GM12891 (cell line): ENCODE measurements around the gene OXCT2.

ENCODE experiments used
- PAX5 ChIP-seq: IDR thresholded peaks from 2 replicates; pipeline ENCODE4 v1.6.1; 2011; ENCODE audit warnings: low read length, moderate library complexity, mild to moderate bottlenecking; ENCODE audit not compliant: insufficient read depth, severe bottlenecking
- POLR2A ChIP-seq: IDR thresholded peaks from 2 replicates; pipeline ENCODE4 v1.6.1; 2011; ENCODE audit warnings: low read depth, low read length, control low read depth
- POLR2AphosphoS5 ChIP-seq: IDR thresholded peaks from 2 replicates; pipeline ENCODE4 v1.6.1; 2011; ENCODE audit warnings: low read depth, low read length, control low read depth
- POU2F2 ChIP-seq: IDR thresholded peaks from 2 replicates; pipeline ENCODE4 v1.6.1; 2011; ENCODE audit warnings: low read depth, mild to moderate bottlenecking, control low read depth, low read length, moderate library complexity
- TAF1 ChIP-seq: IDR thresholded peaks from 2 replicates; pipeline ENCODE4 v1.6.1; 2011; ENCODE audit warnings: low read depth, low read length, control low read depth

- TF ChIP-seq POLR2A (no peak), POU2F2 (no peak), POLR2AphosphoS5 (no peak), TAF1 (no peak), PAX5 (no peak)
Measured at GRCh38 chr1:39788758-39789570, 17.8 kb upstream of the OXCT2 start, which contains the start of gene BMP8B.
